Measurements from ENCODE around the gene RPS15. TPM values are rescaled to one million over a fixed set of nuclear protein-coding genes. Genes with fewer than 3 reads are reported as not detected.

Gene RPS15
- total and polyA plus RNA-seq, 2 of the 13 experiments (the other 11 are each of a cell fraction or from before 2014, with no cell fraction given), result 695 to 1,411 TPM

DNA sequence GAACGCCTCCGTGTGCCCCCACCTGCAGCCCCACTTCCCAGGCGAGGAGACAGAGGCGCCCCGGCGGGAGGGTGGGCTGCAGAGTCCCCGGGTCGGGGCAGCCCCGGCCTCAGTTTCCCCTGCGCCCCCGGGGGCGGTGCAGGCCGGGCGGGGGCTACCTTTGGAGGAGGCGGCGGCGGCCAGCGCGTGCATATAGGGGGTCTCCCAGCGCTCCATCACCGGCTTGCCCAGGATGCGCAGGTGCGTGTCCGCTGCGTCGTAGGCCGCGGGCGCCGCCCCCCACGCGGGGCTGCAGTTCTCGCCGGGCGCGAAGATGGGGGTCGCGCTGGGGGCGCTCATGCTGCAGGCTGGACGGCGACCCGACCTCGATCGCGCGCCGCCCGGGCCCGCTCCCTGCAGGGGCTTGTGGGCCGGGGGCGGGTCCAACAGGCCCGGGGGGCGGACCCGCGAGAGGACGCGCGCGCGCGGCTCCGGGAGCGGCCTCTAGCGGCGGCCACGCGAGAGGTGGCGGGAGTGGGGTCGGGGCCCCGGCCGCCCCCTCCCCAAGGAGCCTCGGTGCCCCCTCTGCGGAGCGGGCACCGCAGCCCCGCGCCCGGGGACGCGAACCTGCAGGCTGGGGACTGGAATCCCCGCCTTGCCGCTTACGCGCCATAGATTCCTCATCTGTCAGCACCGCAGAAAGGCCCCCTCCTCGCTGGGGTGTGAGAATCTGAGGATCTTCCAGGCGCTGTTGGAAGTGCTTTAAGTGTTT is 36.9 kb upstream of the RPS15 start, which contains the start of gene GAMT (continued):
- TF ChIP-seq ZNF256 (CRISPR knock-in tag; conservative IDR thresholded peaks at IDR 0.05) (no peak), CREB1 (IDR thresholded peaks at IDR 0.05) (no peak), CREB1 (CRISPR knock-in tag; IDR thresholded peaks at IDR 0.05) (no peak), EED (CRISPR knock-in tag; IDR thresholded peaks at IDR 0.05) (no peak), FOSL1 (CRISPR knock-in tag; IDR thresholded peaks at IDR 0.05; ENCODE audit: borderline replicate concordance) (no peak), KDM1A (CRISPR knock-in tag; IDR thresholded peaks at IDR 0.05) (no peak), YEATS2 (CRISPR knock-in tag; IDR thresholded peaks at IDR 0.05; ENCODE audit: borderline replicate concordance) (no peak), GPN1 (CRISPR knock-in tag; IDR thresholded peaks at IDR 0.05; ENCODE audit: borderline replicate concordance) (no peak), ZNF510 (CRISPR knock-in tag; IDR thresholded peaks at IDR 0.05; ENCODE audit: low read depth) (no peak), SKI (IDR thresholded peaks at IDR 0.05; ENCODE audit: partially characterized antibody) (no peak), ZNF747 (CRISPR knock-in tag; IDR thresholded peaks at IDR 0.05; ENCODE audit: borderline replicate concordance) (no peak), KLF15 (CRISPR knock-in tag; IDR thresholded peaks at IDR 0.05; ENCODE audit: borderline replicate concordance) (no peak), ZSCAN12 (CRISPR knock-in tag; IDR thresholded peaks at IDR 0.05) (no peak), SATB2 (CRISPR knock-in tag; IDR thresholded peaks at IDR 0.05) (no peak), SRSF1 (optimal IDR thresholded peaks at IDR 0.05; ENCODE audit: low read depth, low read length) (peak; percentile 13), PTBP1 (IDR thresholded peaks at IDR 0.05; ENCODE audit: low read depth, low read length, poor library complexity, severe bottlenecking) (no peak), HOXA3 (CRISPR knock-in tag; IDR thresholded peaks at IDR 0.05) (peak; percentile 32; the same call in 1 of the 2 replicates), MED1 (CRISPR knock-in tag; IDR thresholded peaks at IDR 0.05) (0 out of 2 replicates have a peak, but pooled peaks have one; percentile 29), MXI1 (IDR thresholded peaks at IDR 0.05; ENCODE audit: borderline replicate concordance, low read depth, low read length) (no peak; the same call in 2 of the 3 replicates), NFKBIZ (CRISPR knock-in tag; IDR thresholded peaks at IDR 0.05) (no peak)
- TF ChIP-seq, protein P1, sequence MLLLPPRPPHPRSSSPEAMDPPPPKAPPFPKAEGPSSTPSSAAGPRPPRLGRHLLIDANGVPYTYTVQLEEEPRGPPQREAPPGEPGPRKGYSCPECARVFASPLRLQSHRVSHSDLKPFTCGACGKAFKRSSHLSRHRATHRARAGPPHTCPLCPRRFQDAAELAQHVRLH (CRISPR knock-in tag; IDR thresholded peaks at IDR 0.05; ENCODE audit: borderline replicate concordance, low read depth), result no peak
- TF ChIP-seq, protein P2, sequence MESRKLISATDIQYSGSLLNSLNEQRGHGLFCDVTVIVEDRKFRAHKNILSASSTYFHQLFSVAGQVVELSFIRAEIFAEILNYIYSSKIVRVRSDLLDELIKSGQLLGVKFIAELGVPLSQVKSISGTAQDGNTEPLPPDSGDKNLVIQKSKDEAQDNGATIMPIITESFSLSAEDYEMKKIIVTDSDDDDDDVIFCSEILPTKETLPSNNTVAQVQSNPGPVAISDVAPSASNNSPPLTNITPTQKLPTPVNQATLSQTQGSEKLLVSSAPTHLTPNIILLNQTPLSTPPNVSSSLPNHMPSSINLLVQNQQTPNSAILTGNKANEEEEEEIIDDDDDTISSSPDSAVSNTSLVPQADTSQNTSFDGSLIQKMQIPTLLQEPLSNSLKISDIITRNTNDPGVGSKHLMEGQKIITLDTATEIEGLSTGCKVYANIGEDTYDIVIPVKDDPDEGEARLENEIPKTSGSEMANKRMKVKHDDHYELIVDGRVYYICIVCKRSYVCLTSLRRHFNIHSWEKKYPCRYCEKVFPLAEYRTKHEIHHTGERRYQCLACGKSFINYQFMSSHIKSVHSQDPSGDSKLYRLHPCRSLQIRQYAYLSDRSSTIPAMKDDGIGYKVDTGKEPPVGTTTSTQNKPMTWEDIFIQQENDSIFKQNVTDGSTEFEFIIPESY (CRISPR knock-in tag; IDR thresholded peaks at IDR 0.05), result no peak
- TF ChIP-seq, protein P3, sequence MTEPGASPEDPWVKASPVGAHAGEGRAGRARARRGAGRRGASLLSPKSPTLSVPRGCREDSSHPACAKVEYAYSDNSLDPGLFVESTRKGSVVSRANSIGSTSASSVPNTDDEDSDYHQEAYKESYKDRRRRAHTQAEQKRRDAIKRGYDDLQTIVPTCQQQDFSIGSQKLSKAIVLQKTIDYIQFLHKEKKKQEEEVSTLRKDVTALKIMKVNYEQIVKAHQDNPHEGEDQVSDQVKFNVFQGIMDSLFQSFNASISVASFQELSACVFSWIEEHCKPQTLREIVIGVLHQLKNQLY (CRISPR knock-in tag; IDR thresholded peaks at IDR 0.05), result no peak
- TF ChIP-seq, protein P4, sequence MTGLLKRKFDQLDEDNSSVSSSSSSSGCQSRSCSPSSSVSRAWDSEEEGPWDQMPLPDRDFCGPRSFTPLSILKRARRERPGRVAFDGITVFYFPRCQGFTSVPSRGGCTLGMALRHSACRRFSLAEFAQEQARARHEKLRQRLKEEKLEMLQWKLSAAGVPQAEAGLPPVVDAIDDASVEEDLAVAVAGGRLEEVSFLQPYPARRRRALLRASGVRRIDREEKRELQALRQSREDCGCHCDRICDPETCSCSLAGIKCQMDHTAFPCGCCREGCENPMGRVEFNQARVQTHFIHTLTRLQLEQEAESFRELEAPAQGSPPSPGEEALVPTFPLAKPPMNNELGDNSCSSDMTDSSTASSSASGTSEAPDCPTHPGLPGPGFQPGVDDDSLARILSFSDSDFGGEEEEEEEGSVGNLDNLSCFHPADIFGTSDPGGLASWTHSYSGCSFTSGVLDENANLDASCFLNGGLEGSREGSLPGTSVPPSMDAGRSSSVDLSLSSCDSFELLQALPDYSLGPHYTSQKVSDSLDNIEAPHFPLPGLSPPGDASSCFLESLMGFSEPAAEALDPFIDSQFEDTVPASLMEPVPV (CRISPR knock-in tag; IDR thresholded peaks at IDR 0.05), result no peak
- TF ChIP-seq, protein P5, sequence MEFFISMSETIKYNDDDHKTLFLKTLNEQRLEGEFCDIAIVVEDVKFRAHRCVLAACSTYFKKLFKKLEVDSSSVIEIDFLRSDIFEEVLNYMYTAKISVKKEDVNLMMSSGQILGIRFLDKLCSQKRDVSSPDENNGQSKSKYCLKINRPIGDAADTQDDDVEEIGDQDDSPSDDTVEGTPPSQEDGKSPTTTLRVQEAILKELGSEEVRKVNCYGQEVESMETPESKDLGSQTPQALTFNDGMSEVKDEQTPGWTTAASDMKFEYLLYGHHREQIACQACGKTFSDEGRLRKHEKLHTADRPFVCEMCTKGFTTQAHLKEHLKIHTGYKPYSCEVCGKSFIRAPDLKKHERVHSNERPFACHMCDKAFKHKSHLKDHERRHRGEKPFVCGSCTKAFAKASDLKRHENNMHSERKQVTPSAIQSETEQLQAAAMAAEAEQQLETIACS (CRISPR knock-in tag; IDR thresholded peaks at IDR 0.05), result peak; percentile 40
- TF ChIP-seq, protein P6, sequence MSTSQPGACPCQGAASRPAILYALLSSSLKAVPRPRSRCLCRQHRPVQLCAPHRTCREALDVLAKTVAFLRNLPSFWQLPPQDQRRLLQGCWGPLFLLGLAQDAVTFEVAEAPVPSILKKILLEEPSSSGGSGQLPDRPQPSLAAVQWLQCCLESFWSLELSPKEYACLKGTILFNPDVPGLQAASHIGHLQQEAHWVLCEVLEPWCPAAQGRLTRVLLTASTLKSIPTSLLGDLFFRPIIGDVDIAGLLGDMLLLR (CRISPR knock-in tag; IDR thresholded peaks at IDR 0.05), result no peak
